Thyroid gland (tissue), 4 donors: ENCODE data around the gene TMEM131.

Source experiments
- POLR2A ChIP-seq, 2 donors: fragments of 450-650 bp; IDR thresholded peaks; one replicate each; pipeline ENCODE4 v1.6.1; 2017; ENCODE audit warnings: antibody characterized with exemption in 2 of 2, mild to moderate bottlenecking in 2 of 2, moderate library complexity in 1 of 2
- TF ChIP-seq, protein P1 (sequence below), 6 experiments: fragments of 200-600 bp in 3 of 6; fragments of 450-650 bp in 3 of 6; sonication (generic) in 3 of 6; IDR thresholded peaks; one replicate each; pipeline ENCODE4 v1.5.1; 2016 to 2019; ENCODE audit warnings: antibody characterized with exemption in 6 of 6, mild to moderate bottlenecking in 2 of 6, inconsistent platforms in 1 of 6, moderate library complexity in 1 of 6

DNA sequence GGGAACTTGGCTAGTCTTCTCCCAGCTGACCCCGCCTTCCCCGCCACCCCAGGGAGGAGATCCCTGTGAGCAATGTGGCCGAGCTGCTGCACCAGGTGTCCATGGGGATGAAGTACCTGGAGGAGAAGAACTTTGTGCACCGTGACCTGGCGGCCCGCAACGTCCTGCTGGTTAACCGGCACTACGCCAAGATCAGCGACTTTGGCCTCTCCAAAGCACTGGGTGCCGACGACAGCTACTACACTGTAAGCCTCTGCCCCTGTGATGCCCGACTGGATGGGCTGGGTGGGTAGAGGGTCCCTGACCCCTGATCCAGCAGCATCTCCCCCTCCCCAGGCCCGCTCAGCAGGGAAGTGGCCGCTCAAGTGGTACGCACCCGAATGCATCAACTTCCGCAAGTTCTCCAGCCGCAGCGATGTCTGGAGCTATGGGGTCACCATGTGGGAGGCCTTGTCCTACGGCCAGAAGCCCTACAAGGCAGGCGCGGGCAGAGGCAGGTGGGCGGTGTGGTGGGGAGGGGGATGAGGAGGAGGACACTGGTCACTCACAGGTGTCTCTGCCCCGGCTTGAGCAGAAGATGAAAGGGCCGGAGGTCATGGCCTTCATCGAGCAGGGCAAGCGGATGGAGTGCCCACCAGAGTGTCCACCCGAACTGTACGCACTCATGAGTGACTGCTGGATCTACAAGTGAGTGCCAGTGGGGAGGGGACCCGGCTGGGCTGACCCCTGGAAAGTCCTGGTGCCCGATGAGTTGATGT, 258.1 kb downstream of the TMEM131 start:
- TF ChIP-seq, protein P1, sequence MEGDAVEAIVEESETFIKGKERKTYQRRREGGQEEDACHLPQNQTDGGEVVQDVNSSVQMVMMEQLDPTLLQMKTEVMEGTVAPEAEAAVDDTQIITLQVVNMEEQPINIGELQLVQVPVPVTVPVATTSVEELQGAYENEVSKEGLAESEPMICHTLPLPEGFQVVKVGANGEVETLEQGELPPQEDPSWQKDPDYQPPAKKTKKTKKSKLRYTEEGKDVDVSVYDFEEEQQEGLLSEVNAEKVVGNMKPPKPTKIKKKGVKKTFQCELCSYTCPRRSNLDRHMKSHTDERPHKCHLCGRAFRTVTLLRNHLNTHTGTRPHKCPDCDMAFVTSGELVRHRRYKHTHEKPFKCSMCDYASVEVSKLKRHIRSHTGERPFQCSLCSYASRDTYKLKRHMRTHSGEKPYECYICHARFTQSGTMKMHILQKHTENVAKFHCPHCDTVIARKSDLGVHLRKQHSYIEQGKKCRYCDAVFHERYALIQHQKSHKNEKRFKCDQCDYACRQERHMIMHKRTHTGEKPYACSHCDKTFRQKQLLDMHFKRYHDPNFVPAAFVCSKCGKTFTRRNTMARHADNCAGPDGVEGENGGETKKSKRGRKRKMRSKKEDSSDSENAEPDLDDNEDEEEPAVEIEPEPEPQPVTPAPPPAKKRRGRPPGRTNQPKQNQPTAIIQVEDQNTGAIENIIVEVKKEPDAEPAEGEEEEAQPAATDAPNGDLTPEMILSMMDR (IDR thresholded peaks at IDR 0.05): no peak
- no peak for TF ChIP-seq POLR2A (IDR thresholded peaks at IDR 0.05)
